ENCODE results near the gene PPL.

- TF ChIP-seq ATF1 (CRISPR knock-in tag; IDR thresholded peaks at IDR 0.05), result no peak
- no peak for TF ChIP-seq ATF3 (CRISPR knock-in tag; conservative IDR thresholded peaks at IDR 0.05)
- no peak for TF ChIP-seq NFYB (CRISPR knock-in tag; conservative IDR thresholded peaks at IDR 0.05; ENCODE audit: low read depth)
- TF ChIP-seq USF2 (CRISPR knock-in tag; IDR thresholded peaks at IDR 0.05), result no peak
- no peak for TF ChIP-seq CTCF (IDR thresholded peaks at IDR 0.05)
- TF ChIP-seq CBFB (CRISPR knock-in tag; IDR thresholded peaks at IDR 0.05; ENCODE audit: low read depth), result no peak
- no peak for TF ChIP-seq NR1H2 (CRISPR knock-in tag; IDR thresholded peaks at IDR 0.05)
- no peak for TF ChIP-seq MAX (CRISPR knock-in tag; IDR thresholded peaks at IDR 0.05)
Observed at GRCh38 chr16:4982056-4982867, 45.3 kb upstream of the PPL start.
